Endothelial cell of umbilical vein (primary cell): ENCODE measurements around the gene TMEM171.
A peak's percentile ranks its signal among the peaks of the same experiment; 100 is the strongest.

Source experiments
- EZH2 ChIP-seq: IDR thresholded peaks from 2 replicates; pipeline ENCODE4 v1.6.1; 2012; ENCODE audit warnings: borderline replicate concordance, low read depth, mild to moderate bottlenecking, moderate library complexity, low read length, inconsistent platforms; ENCODE audit not compliant: severe bottlenecking
- FOS ChIP-seq: IDR thresholded peaks from 2 replicates; pipeline ENCODE4 v1.6.1; 2011; ENCODE audit warnings: mild to moderate bottlenecking, low read length, moderate library complexity, borderline replicate concordance; ENCODE audit not compliant: insufficient read depth
- GATA2 ChIP-seq: IDR thresholded peaks from 2 replicates; pipeline ENCODE4 v1.7.0; 2011; ENCODE audit warnings: low read depth, mild to moderate bottlenecking, moderate library complexity, mixed read lengths, low read length; ENCODE audit not compliant: insufficient read length, insufficient read depth
- JUN ChIP-seq: IDR thresholded peaks from 2 replicates; pipeline ENCODE4 v1.6.1; 2011; ENCODE audit warnings: borderline replicate concordance, low read depth; ENCODE audit not compliant: insufficient read length, insufficient read depth
- MAX ChIP-seq: IDR thresholded peaks from 2 replicates; pipeline ENCODE4 v1.6.1; 2011; ENCODE audit not compliant: insufficient read depth, insufficient read length
- MYC ChIP-seq: IDR thresholded peaks from one replicate; pipeline ENCODE4 v1.6.1; 2011; ENCODE audit warnings: mild to moderate bottlenecking, low read depth, low read length
- POLR2A ChIP-seq: IDR thresholded peaks from 2 replicates; pipeline ENCODE4 v1.6.1; 2012; ENCODE audit warnings: low read depth, mild to moderate bottlenecking, control low read depth, low read length
- POLR2AphosphoS5 ChIP-seq: IDR thresholded peaks from 2 replicates; pipeline ENCODE4 v1.6.1; 2012; ENCODE audit warnings: low read depth, mild to moderate bottlenecking, control low read depth, low read length, moderate library complexity; ENCODE audit not compliant: insufficient read depth
- TF ChIP-seq, protein P1 (sequence below), 2 donors: IDR thresholded peaks; 1 replicate in 1 of 2; 2 replicates in 1 of 2; pipeline ENCODE4 v1.5.1; 2011; ENCODE audit warnings: low read length in 2 of 2, mild to moderate bottlenecking in 2 of 2, moderate library complexity in 2 of 2, control low read depth in 1 of 2, inconsistent platforms in 1 of 2, low read depth in 1 of 2; ENCODE audit not compliant: insufficient read depth in 1 of 2; ENCODE audit errors: extremely low read depth in 1 of 2

- TF ChIP-seq, protein P1, sequence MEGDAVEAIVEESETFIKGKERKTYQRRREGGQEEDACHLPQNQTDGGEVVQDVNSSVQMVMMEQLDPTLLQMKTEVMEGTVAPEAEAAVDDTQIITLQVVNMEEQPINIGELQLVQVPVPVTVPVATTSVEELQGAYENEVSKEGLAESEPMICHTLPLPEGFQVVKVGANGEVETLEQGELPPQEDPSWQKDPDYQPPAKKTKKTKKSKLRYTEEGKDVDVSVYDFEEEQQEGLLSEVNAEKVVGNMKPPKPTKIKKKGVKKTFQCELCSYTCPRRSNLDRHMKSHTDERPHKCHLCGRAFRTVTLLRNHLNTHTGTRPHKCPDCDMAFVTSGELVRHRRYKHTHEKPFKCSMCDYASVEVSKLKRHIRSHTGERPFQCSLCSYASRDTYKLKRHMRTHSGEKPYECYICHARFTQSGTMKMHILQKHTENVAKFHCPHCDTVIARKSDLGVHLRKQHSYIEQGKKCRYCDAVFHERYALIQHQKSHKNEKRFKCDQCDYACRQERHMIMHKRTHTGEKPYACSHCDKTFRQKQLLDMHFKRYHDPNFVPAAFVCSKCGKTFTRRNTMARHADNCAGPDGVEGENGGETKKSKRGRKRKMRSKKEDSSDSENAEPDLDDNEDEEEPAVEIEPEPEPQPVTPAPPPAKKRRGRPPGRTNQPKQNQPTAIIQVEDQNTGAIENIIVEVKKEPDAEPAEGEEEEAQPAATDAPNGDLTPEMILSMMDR (IDR thresholded peaks at IDR 0.05; ENCODE audit: extremely low read depth in 1 of 2, insufficient read depth in 1 of 2, low read depth in 1 of 2, low read length in 2 of 2): no peak
- TF ChIP-seq POLR2A (no peak), MYC (no peak), MAX (no peak), EZH2 (no peak), GATA2 (no peak), FOS (peak; percentile 53), POLR2AphosphoS5 (no peak), JUN (no peak)
Measured at GRCh38 chr5:73155271-73156222, 35.2 kb downstream of the TMEM171 start.
